H1 (cell line): ENCODE measurements around the gene ABHD12B. TPM values are rescaled to one million over a fixed set of nuclear protein-coding genes. Genes with fewer than 3 reads are reported as not detected.

ENCODE experiments used
- CTCF ChIA-PET: fragments of 300-600 bp; sonication (Branson Sonifier 250); formaldehyde crosslinking; loops from one replicate; lab custom pipeline; 2021; ENCODE audit not compliant: partially characterized antibody; lab: Charles Lee
- POLR2A ChIA-PET: fragments of 300-600 bp; sonication (Branson Sonifier 250); formaldehyde crosslinking; loops from one replicate; lab custom pipeline; 2021; ENCODE audit warnings: inconsistent platforms; ENCODE audit not compliant: partially characterized antibody; lab: Charles Lee
- DNase-seq, 2 experiments: peaks; one replicate each; pipeline versions ENCODE4 v3.0.0 to v3.0.0-alpha.2; 2010 to 2022; ENCODE audit warnings: low spot score in 2 of 2, low read depth in 1 of 2, mixed read lengths in 1 of 2
- FAIRE-seq: peaks from 2 replicates; lab custom pipeline; 2011; peaks lifted over from hg19 to GRCh38; lab: Jason Lieb, UNC
- H2AFZ ChIP-seq: 2 replicates; pipeline ENCODE4 v1.8.1; 2012; ENCODE audit warnings: low read length, inconsistent platforms
- H2AK5ac ChIP-seq: 2 replicates; pipeline ENCODE4 v1.6.1; 2013; ENCODE audit warnings: low read depth, low read length
- H2BK120ac ChIP-seq: replicated peaks from 2 replicates; pipeline ENCODE3; 2013; ENCODE audit warnings: low read depth, low read length, inconsistent platforms
- H2BK12ac ChIP-seq: 2 replicates; pipeline ENCODE4 v1.6.1; 2013; ENCODE audit warnings: low read depth, low read length
- H2BK15ac ChIP-seq: 2 replicates; pipeline ENCODE4 v1.6.1; 2013; ENCODE audit warnings: low read length
- H2BK20ac ChIP-seq: 2 replicates; pipeline ENCODE4 v1.6.1; 2013; ENCODE audit warnings: low read length
- H2BK5ac ChIP-seq: 2 replicates; pipeline ENCODE4 v1.6.1; 2013; ENCODE audit warnings: low read depth, low read length
- H3K14ac ChIP-seq: 2 replicates; pipeline ENCODE4 v1.6.1; 2013; ENCODE audit warnings: inconsistent platforms; ENCODE audit not compliant: insufficient read length
- H3K18ac ChIP-seq: 2 replicates; pipeline ENCODE4 v1.6.1; 2013; ENCODE audit warnings: low read length; ENCODE audit errors: extremely low read depth
- H3K23ac ChIP-seq: 2 replicates; pipeline ENCODE4 v1.6.1; 2013; ENCODE audit warnings: inconsistent platforms; ENCODE audit not compliant: insufficient read length
- H3K23me2 ChIP-seq: 2 replicates; pipeline ENCODE4 v1.6.1; 2013; ENCODE audit warnings: low read depth, low read length
- H3K27ac ChIP-seq: 2 replicates; pipeline ENCODE4 v1.6.1; 2011; ENCODE audit warnings: low read depth, low read length, inconsistent platforms
- H3K27me3 ChIP-seq, 4 experiments: replicated peaks in 1 of 4; 1 replicate in 1 of 4; 2 replicates in 3 of 4; pipeline versions ENCODE4 v1.6.1 to v1.8.1; 2011 to 2013; ENCODE audit warnings: low read length in 3 of 4, mild to moderate bottlenecking in 3 of 4, inconsistent platforms in 2 of 4, mixed read lengths in 2 of 4, moderate library complexity in 1 of 4; ENCODE audit not compliant: control insufficient read depth in 3 of 4, insufficient read depth in 3 of 4; ENCODE audit errors: extremely low read depth in 1 of 4
- H3K36me3 ChIP-seq, 4 experiments: 2 replicates each; pipeline versions ENCODE4 v1.6.1 to v1.8.1; 2011 to 2013; ENCODE audit warnings: mild to moderate bottlenecking in 4 of 4, low read length in 3 of 4, moderate library complexity in 2 of 4, control low read depth in 1 of 4, inconsistent platforms in 1 of 4; ENCODE audit not compliant: insufficient read depth in 4 of 4, control insufficient read depth in 2 of 4
- H3K4ac ChIP-seq: replicated peaks from 2 replicates; pipeline ENCODE3; 2013; ENCODE audit warnings: low read length, low read depth, mixed read lengths, inconsistent platforms; ENCODE audit not compliant: insufficient read length
- H3K4me1 ChIP-seq, 4 experiments: replicated peaks in 1 of 4; 1 replicate in 1 of 4; 2 replicates in 3 of 4; pipeline versions ENCODE4 v1.6.1 to v1.8.1; 2011 to 2013; ENCODE audit warnings: low read length in 3 of 4, inconsistent platforms in 2 of 4, mixed read lengths in 1 of 4; ENCODE audit not compliant: insufficient read depth in 4 of 4, control insufficient read depth in 3 of 4
- H3K4me2 ChIP-seq, 2 experiments: 2 replicates each; pipeline versions ENCODE4 v1.6.1 to v1.8.1; 2011 to 2013; ENCODE audit warnings: low read depth in 2 of 2, low read length in 2 of 2, control low read depth in 1 of 2, inconsistent platforms in 1 of 2, mild to moderate bottlenecking in 1 of 2; ENCODE audit not compliant: insufficient read depth in 1 of 2
- H3K4me3 ChIP-seq, 4 experiments: fragments of 200-600, 300-600 bp in 1 of 4; sonication (generic), shearing (Covaris generic), sonication (Bioruptor Twin) in 1 of 4; 2 replicates each; pipeline versions ENCODE4 v1.5.1 to v1.8.1; 2011 to 2016; ENCODE audit warnings: low read length in 4 of 4, low read depth in 3 of 4, control low read depth in 2 of 4, inconsistent platforms in 2 of 4, mild to moderate bottlenecking in 2 of 4, mixed read lengths in 1 of 4, moderate library complexity in 1 of 4; ENCODE audit not compliant: insufficient read depth in 2 of 4; ENCODE audit errors: extremely low read depth in 1 of 4
- H3K56ac ChIP-seq: replicated peaks from 2 replicates; pipeline ENCODE3; 2013; ENCODE audit warnings: low read depth, mild to moderate bottlenecking, mixed read lengths, low read length, inconsistent platforms; ENCODE audit not compliant: insufficient read length
- H3K79me1 ChIP-seq: 2 replicates; pipeline ENCODE4 v1.6.1; 2013; ENCODE audit warnings: low read depth, low read length, control low read depth
- H3K79me2 ChIP-seq, 2 experiments: 2 replicates each; pipeline versions ENCODE4 v1.6.1 to v1.8.1; 2012 to 2013; ENCODE audit warnings: low read length in 2 of 2, mild to moderate bottlenecking in 2 of 2, inconsistent platforms in 1 of 2; ENCODE audit not compliant: insufficient read depth in 2 of 2, control insufficient read depth in 1 of 2
- H3K9ac ChIP-seq, 4 experiments: replicated peaks in 1 of 4; 1 replicate in 1 of 4; 2 replicates in 3 of 4; pipeline versions ENCODE4 v1.6.1 to v1.8.1; 2011 to 2013; ENCODE audit warnings: low read depth in 3 of 4, low read length in 3 of 4, control low read depth in 2 of 4, mild to moderate bottlenecking in 2 of 4, moderate library complexity in 2 of 4, inconsistent platforms in 1 of 4; ENCODE audit errors: extremely low read depth in 1 of 4
- H3K9me3 ChIP-seq, 2 experiments: 2 replicates each; pipeline versions ENCODE4 v1.6.1 to v1.8.1; 2012 to 2013; ENCODE audit warnings: mild to moderate bottlenecking in 2 of 2, moderate library complexity in 2 of 2, control low read depth in 1 of 2, inconsistent platforms in 1 of 2, low read depth in 1 of 2, low read length in 1 of 2, mixed read lengths in 1 of 2; ENCODE audit not compliant: insufficient read depth in 2 of 2
- H4K20me1 ChIP-seq, 2 experiments: replicated peaks in 1 of 2; 2 replicates each; pipeline versions ENCODE3 to v1.8.1; 2011 to 2013; ENCODE audit warnings: inconsistent platforms in 2 of 2, low read length in 2 of 2, mild to moderate bottlenecking in 1 of 2; ENCODE audit not compliant: insufficient read depth in 2 of 2, control insufficient read depth in 1 of 2
- H4K5ac ChIP-seq: 2 replicates; pipeline ENCODE4 v1.6.1; 2013; ENCODE audit warnings: low read length, low read depth, mixed read lengths, inconsistent platforms; ENCODE audit not compliant: insufficient read length
- H4K8ac ChIP-seq: 2 replicates; pipeline ENCODE4 v1.8.0; 2013; ENCODE audit warnings: mild to moderate bottlenecking, moderate library complexity, low read length, inconsistent platforms; ENCODE audit not compliant: insufficient read depth; ENCODE audit errors: extremely low read depth
- H4K91ac ChIP-seq: replicated peaks from 2 replicates; pipeline ENCODE3; 2013; ENCODE audit warnings: low read length, mixed read lengths, inconsistent platforms; ENCODE audit not compliant: insufficient read length
- CHD1 ChIP-seq: IDR thresholded peaks from 2 replicates; pipeline ENCODE4 v1.6.1; 2012; ENCODE audit warnings: low read depth, low read length, improper control_type of control experiment
- GABPA ChIP-seq: IDR thresholded peaks from 2 replicates; pipeline ENCODE4 v1.6.1; 2011; ENCODE audit warnings: mild to moderate bottlenecking, low read length, moderate library complexity, borderline replicate concordance; ENCODE audit not compliant: insufficient read depth
- JUN ChIP-seq: IDR thresholded peaks from 2 replicates; pipeline ENCODE4 v1.6.1; 2011; ENCODE audit warnings: low read depth, mild to moderate bottlenecking, improper control_type of control experiment, low read length
- RBBP5 ChIP-seq: IDR thresholded peaks from 2 replicates; pipeline ENCODE4 v1.7.1; 2012; ENCODE audit warnings: low read depth, mild to moderate bottlenecking, inconsistent platforms, low read length, moderate library complexity, borderline replicate concordance
- WGBS, 2 experiments: shearing (Covaris generic) in 1 of 2; methylation state at CpG; one replicate each; pipeline versions ENCODE4 v1.1.6 to v1.1.7; 2013 to 2015; ENCODE audit warnings: low lambda C conversion rate in 2 of 2, mixed read lengths in 2 of 2, inconsistent platforms in 1 of 2, low coverage in 1 of 2, missing lambda C conversion rate in 1 of 2; ENCODE audit not compliant: insufficient replicate concordance in 2 of 2, insufficient coverage in 1 of 2, insufficient read length in 1 of 2; ENCODE audit errors: extremely low coverage in 1 of 2, missing lambda C conversion rate in 1 of 2; 5-methylcytosine and 5-hydroxymethylcytosine counted together
- polyA plus RNA-seq, 7 experiments: library from polyadenylated mRNA; depleted of rRNA in 3 of 7; stranded (reverse) in 5 of 7; unstranded in 2 of 7; fragments of >200 nt in 5 of 7; fragments of 200-250 nt in 2 of 7; gene quantifications; 1 replicate in 5 of 7; 2 replicates in 1 of 7; 4 replicates in 1 of 7; pipeline versions ENCODE4 v1.2.1 to v1.2.3, GENCODE V29; 2011 to 2013; ENCODE audit warnings: missing spikeins in 2 of 7, mixed read lengths in 2 of 7
- total RNA-seq: library from RNA; stranded (reverse); fragmentation: NEBNext Ultra II Directional; extraction: Animal tissue kit (Norgen Biotek cat#: 25700); gene quantifications from 2 replicates; pipeline ENCODE4 v1.2.1, GENCODE V29; 2021

The ABHD12B gene
- total and polyA plus RNA-seq, 2 of the 8 experiments (the other 6 are each of a cell fraction or from before 2014, with no cell fraction given) = 4.0 to 102 TPM

DNA sequence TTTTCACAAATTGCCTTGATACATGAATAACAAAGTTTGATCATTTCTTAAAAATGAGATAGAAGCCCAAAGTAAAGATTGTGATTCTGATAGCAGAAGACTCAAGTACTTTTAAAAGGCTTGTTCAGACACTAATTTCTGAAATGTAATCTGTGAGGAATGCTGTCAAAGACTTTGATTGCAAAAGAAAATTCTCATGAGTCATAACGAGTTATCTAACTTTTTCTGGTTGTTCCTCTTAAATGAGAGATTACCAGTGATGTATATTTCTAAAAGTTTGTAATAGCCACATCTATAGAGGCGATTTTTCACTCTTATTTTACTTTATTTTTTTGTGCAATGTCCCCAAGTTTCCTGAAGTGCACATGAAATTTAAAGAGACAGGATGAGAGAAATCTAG is 65.5 kb downstream of the ABHD12B start:
- Histone ChIP-seq H3K23me2 (no peaks in the 10 kb centered on the region), H2AFZ (no peak overlapping the region), H3K79me1 (peaks cover 2% of the 10 kb centered on the region; the same call in 1 of the 2 replicates), H2BK120ac (no peak overlapping the region), H2BK12ac (no peak overlapping the region), H3K14ac (no peak overlapping the region), H4K5ac (no peak overlapping the region), H3K27ac (no peak overlapping the region), H4K91ac (no peak overlapping the region), H3K9me3 (no peaks in the 10 kb centered on the region), H3K56ac (no peak overlapping the region), H2AK5ac (no peak overlapping the region), H3K23ac (no peak overlapping the region), H3K18ac (no peak overlapping the region), H3K4me3 (no peak overlapping the region), H3K4me2 (no peak overlapping the region), H2BK15ac (no peak overlapping the region), H4K8ac (no peak overlapping the region), H2BK20ac (no peak overlapping the region), H4K20me1 (no peaks in the 10 kb centered on the region), H2BK5ac (no peak overlapping the region), H3K79me2 (no peaks in the 10 kb centered on the region), H3K4ac (no peak overlapping the region), H3K27me3 (no peaks in the 10 kb centered on the region), H3K9ac (no peak overlapping the region), H3K36me3 (peaks cover 0 to 9% (median 2%) of the 10 kb centered on the region in 4 experiments; a peak in 3 of 8 replicates), H3K4me1 (no peaks in the 10 kb centered on the region)
- DNase-seq (no peak), FAIRE-seq (no peak)
- POLR2A ChIA-PET = no interaction called here
- CTCF ChIA-PET = interaction anchor here (0.6 to 1.3 kb wide), 2 partner anchors 18 to 105 kb away, joined by 4 to 6 read pairs; no protein-coding TSS in a partner anchor
- WGBS, 2 experiments = 91% methylated on average over 2 of the region's 2 CpGs; no CpG with 5 or more reads in 1 of the 2 experiments
- TF ChIP-seq JUN = no peak
- no peak for TF ChIP-seq RBBP5
- TF ChIP-seq GABPA = no peak
- TF ChIP-seq CHD1 = no peak
